OCI-LY3 (cell line): ENCODE data around the gene LRP2BP.

Source experiments
- EZH2phosphoT487 ChIP-seq: fragments of 200-600 bp; shearing (Covaris generic); IDR thresholded peaks from 2 replicates; pipeline ENCODE4 v1.6.1; 2018; ENCODE audit warnings: antibody characterized with exemption, mixed run types, low read depth
- TF ChIP-seq, protein P1 (sequence below): fragments of 200-600, 300-600 bp; sonication (generic); IDR thresholded peaks from 2 replicates; pipeline ENCODE4 v1.5.1; 2014; ENCODE audit warnings: antibody characterized with exemption, low read length, low read depth

DNA sequence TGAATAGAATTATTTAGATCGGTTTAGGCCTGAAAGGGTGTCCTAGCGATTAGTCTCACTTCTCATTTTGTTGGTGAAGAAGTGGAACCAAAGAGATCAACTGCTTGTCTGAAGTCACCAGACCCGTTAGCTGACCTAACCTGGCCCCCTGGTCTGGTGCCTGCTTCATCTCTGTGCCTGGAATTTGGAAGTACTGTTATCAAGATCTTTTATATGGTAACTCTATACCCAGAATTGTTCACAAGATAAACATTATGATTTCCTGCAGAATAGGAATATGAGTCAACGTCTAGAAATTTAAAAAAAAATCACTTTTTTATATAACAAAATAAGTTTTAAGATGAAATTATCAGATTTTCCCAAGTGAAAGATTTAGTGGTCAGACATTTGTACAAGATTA is 37.2 kb downstream of the LRP2BP start:
- TF ChIP-seq, protein P1, sequence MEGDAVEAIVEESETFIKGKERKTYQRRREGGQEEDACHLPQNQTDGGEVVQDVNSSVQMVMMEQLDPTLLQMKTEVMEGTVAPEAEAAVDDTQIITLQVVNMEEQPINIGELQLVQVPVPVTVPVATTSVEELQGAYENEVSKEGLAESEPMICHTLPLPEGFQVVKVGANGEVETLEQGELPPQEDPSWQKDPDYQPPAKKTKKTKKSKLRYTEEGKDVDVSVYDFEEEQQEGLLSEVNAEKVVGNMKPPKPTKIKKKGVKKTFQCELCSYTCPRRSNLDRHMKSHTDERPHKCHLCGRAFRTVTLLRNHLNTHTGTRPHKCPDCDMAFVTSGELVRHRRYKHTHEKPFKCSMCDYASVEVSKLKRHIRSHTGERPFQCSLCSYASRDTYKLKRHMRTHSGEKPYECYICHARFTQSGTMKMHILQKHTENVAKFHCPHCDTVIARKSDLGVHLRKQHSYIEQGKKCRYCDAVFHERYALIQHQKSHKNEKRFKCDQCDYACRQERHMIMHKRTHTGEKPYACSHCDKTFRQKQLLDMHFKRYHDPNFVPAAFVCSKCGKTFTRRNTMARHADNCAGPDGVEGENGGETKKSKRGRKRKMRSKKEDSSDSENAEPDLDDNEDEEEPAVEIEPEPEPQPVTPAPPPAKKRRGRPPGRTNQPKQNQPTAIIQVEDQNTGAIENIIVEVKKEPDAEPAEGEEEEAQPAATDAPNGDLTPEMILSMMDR: no peak
- no peak for TF ChIP-seq EZH2phosphoT487
